ENCODE measurements around the gene HMOX1.

Gene HMOX1

GRCh38 chr22:35380537-35381423, at the start of gene HMOX1:
Gene HMOX1 (plus strand): TSS chr22:35381096. CDS start chr22:35381174, 78 bp downstream.
- DNase-seq, result peak; percentile 87

DNA sequence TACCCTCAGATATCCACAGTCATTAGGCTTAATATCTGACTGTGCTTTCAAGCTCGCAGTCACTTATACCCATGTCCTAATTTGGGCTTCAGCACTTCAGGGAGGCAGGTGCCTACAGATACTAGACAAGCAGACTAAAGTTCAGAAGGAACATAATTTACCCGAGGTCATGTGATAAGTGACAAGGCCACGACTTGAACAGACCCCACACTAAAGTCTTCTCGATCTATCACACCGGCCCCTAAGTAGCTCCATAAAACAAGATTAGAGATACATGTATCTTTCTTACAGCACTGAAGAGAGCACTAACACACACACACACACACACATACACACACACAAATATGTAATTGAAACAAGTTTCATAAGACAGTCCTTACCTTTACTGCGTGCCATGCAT, 48.6 kb upstream of the HMOX1 start:
- no peak for DNase-seq

- DNase-seq, result no peak
Observed at GRCh38 chr22:35333220-35333619, 47.7 kb upstream of the HMOX1 start.

GRCh38 chr22:35334004-35334403, 46.9 kb upstream of the HMOX1 start:
- DNase-seq, result no peak

GRCh38 chr22:35335468-35335867, 45.4 kb upstream of the HMOX1 start:
- DNase-seq, result no peak

DNA sequence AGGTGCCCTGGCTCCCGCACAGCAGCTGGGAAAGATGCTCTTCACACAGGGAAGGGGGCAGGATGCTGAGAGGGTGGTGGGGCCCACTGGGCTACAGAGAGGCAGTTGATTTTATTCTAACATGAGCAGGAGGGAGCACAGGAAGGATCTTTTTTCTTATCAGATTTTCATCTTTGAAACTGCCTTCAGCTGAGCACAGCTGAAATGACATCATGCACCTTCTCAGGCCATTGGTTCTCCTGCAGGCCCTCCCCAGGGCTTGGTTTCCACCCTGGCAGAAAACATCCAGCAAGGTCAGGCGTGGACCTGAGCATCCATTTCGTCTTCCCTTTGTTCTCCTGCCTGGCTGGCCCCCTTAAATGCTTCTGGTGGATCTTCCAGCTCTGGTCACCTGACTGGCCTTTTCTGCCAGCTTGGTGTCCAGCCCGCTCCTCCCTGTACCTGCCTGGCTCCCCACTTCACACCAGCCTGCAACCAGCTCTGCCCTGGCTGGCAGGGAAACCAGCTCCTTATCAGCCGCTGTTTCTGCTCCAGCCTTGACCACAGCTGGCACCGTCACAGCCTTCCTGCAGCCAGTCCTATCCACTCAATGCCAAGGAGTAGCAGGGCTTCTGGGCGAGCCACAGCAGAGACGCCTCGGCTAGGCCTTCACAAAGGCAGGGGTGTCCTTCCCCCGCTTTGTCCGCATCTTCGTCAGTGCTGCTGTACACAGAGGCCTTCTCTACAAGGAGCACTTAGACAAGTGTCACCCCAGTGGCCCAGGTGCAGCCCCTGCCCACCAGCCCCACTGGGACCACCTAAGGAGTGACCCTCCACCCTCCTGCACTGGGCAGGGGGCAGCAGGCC, 44.7 kb upstream of the HMOX1 start:
- no peak for DNase-seq

- DNase-seq, result no peak
Observed at GRCh38 chr22:35337932-35338331, 43.0 kb upstream of the HMOX1 start.

GRCh38 chr22:35341090-35341874, 39.6 kb upstream of the HMOX1 start:
- DNase-seq, result no peak

DNA sequence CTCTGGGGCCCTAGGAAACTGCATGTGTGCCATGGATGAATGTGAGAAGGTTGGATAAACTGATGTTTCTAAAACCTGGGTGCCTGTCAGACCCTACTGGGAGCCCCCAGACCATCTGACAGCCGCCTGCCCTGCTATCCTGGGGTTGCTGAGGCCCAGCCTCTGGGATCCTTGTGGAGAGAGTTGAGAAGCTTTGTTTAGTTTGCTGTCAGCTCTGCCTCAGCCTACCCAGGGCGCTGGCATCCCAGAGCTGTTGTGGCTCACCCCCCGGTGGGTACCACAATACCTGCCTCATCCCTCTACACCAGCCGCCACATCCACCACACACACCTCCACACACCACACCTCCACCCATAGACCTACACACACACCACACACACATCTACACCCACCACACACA, 38.5 kb upstream of the HMOX1 start:
- DNase-seq, result no peak

- no peak for DNase-seq
Observed at GRCh38 chr22:35343664-35344550, 37.0 kb upstream of the HMOX1 start.

GRCh38 chr22:35344956-35345690, 35.8 kb upstream of the HMOX1 start:
- DNase-seq, result no peak

DNA sequence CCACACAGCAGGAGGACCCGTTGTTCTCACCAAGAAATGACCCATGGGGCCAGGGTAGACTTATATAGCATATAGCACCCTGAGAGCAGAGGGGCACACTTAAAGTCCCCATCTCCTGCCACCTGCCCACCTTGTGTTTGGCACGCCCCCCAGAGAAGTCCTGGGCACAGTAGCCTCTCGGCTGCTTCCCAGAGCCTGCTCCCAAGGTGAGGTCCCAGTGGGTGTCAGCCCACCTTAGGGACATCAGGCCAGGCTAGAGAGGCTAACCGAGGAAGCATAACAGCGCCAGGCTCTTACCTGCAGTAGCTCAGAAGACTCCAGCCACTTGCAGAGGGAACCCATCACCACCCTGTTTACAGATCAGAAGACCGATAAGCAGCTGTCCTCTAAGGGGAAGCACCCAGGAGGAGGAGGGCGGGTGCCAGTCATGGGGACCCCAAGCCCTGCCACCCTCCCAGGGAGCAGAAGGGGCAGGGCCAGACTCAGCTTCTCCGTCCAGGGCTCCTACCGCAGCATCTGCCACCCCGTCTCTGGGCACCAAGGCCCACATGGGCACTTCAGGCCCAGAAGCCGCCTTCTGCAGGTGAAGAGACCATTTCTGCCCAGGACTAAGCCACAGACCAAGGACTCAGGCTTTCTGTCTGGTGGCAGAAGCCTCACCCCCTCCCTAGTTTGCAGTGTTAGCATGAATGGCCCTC, 34.9 kb upstream of the HMOX1 start:
- DNase-seq, result no peak

GRCh38 chr22:35346596-35347220, 34.2 kb upstream of the HMOX1 start:
- no peak for DNase-seq

DNA sequence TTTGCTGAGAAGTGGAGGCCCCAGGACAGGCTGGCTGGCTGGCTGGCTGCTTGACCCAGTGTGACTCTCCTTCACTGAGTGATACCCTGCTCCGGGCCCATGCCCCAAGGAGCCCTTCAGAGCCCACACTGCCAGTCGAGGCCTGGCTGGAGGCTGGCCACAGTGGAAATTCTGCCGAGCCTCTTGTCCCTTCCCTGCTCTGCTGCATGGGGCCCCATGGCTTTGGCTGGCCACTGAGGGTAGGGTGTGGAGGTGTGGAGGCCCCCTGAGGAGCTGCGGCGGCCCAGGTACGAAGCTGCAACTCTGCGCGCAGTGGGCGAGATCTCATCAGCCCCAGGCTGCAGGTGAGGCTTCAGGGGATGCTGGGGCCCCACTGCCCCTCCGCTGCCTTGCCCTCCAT, 33.4 kb upstream of the HMOX1 start:
- no peak for DNase-seq

DNA sequence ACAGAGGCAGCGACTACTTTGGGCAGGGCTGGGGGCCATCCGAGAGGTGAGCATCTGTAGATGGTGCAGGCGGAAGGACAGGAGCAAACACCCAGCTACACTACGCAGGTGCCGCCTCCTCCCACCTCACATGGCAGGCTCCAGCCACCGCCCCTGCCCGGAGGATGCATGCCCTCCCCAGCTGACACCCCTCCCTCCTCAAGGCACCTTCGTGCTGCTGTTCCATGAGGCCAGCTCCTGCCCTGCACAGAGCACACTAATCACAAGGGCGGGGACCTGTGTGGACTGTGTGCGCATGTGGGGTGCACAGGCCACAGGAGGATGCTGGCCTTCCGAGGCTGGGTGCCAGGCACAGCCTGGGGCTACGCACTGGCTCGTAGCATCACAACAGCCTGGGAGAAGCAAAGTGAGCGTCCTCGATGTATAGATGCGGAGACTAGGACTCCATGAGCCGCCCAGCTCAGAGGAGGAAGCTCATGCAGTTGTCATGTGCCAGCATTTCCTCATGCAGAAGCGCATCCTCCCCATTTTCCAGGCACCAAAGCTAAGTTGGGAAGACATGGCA, 32.8 kb upstream of the HMOX1 start:
- no peak for DNase-seq

DNA sequence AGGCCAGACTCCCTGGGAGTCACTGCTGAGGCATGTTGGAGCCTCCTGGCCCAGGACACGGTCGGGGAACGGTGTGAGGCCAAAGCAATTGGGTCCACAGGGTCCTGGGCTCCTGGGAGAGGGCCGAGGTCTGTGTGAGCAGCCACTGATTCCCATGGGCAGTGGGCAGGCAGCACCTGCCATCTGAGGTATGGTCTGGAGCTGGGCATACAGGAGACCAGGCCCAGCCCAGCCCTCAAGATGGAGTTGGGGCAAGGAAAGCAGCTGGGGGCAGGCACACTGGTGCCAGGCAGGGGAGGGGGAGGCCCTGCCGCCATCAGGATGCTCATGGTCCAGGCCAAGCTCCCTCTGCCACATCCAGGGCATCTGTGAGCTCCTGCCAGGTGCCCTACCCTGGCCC, 32.2 kb upstream of the HMOX1 start:
- no peak for DNase-seq

DNA sequence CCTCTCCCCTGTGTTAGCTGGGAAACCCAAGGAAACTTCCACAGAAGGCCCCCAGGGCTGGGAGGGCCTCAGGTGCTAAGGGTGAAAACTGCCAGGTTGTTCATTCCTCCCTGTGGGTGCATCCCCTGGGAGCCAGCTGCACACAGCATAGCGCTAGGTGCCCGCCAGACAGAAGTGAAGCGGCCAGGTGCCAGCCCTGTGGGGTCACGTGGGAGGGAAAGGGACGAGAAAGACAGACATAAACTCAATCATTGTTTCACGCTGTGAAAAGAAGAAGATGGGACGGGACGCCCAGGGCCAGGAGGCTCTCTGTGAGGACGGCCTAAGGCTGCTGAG, 31.6 kb upstream of the HMOX1 start:
- no peak for DNase-seq

DNA sequence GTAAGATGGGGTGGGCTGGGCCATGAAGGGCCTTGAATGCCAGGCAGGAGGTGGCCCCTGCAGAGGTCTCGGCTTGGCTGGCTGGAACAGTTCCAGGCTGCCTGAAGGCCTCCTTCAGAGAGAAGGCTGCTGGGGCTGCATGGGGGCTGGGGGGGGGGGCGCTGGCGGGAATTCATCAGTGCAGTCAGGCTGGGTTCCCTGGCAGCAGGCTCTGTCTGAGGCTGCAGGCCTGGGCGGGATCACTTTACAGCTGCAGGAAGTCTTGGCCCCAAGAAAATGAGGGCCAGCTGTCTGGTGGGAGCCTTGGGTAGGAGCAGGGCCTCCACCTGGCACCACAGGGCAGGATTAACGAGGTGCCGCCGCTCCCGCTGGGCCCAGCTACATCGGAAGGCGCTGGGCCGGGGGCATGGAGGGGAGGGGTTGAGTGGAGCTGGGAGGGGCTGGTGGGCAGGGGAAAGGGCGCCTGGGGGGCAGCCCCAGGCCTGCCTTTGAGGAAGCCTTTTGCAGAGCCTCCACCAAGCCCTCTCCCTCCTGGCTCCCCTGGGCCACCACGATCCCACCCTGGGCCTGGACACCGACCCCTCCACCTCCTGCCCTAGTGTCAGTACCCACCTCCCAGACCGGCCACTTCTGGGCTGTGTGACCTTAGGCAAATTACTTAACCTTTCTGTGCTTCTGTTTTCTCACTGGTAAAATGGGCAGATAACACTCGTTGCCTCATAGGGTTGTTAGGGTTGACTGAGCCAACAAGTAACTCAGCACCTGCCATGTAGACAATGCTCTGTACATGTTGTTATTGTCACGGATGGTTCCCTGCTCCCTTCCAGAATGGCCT, 31.0 kb upstream of the HMOX1 start:
- DNase-seq, result peak; percentile 11
